Myocyte (in vitro differentiated cells): ENCODE data around the gene CNTN6. TPM values are rescaled to one million over a fixed set of nuclear protein-coding genes. Genes with fewer than 3 reads are reported as not detected.

Experiments used
- DNase-seq: peaks from one replicate; pipeline ENCODE4 v3.0.0-alpha.2; 2012; ENCODE audit warnings: low read depth
- polyA plus RNA-seq: library from polyadenylated mRNA; unstranded; fragments of >200 nt; gene quantifications from one replicate; pipeline ENCODE4 v1.2.1, GENCODE V29; 2012; ENCODE audit warnings: missing spikeins
- total RNA-seq: library from RNA; depleted of rRNA; stranded (reverse); fragments of >200 nt; gene quantifications from 2 replicates; pipeline ENCODE4 v1.2.3, GENCODE V29; 2014

The CNTN6 gene
- not detected in 2 replicates for total RNA-seq
- not detected for polyA plus RNA-seq

GRCh38 chr3:1092771-1093170, at the start of gene CNTN6:
CNTN6 (plus strand) TSS chr3:1093024; CDS start chr3:1148009, 54,985 bp downstream.
- no peak for DNase-seq

- no peak for DNase-seq
Observed at GRCh38 chr3:1048558-1048957, 44.3 kb upstream of the CNTN6 start.

DNA sequence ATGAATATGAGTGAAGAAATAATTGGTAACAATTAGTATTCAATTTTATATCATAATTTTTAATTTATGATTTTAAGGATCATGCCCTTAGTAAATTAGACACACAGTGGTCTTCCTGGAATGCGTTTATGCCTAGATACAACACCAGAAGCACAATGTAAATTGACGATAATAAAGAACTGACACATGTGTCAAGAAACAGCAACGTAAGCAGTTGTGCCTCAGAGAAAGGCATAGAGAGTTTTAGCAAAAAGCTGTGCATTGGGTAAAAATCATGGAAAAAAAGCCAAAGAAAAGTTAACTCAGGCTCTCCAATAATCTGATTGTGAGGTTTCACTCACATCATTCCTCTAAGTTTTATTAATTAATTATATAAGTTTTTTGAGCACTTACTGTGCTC, 37.0 kb upstream of the CNTN6 start:
- no peak for DNase-seq

DNA sequence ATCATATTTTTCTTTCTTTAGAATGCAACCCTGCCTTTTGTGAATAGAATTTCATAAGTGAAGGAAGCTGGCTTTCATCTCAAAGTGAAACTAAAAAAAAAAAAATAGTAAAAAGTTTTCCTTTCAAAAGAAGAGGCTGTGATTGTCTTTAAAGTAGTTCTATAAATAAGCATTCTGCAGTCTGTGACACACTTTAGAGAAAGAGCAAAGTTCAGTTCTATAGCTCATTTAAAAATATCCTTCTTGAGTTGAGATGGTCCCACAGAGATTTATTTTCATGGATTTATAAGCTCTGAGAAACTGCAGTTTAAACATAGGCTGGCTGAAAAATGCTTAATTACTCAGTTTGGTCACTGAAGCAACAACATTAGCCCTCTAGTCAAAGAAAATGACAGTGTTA, 36.1 kb upstream of the CNTN6 start:
- DNase-seq, result no peak

DNA sequence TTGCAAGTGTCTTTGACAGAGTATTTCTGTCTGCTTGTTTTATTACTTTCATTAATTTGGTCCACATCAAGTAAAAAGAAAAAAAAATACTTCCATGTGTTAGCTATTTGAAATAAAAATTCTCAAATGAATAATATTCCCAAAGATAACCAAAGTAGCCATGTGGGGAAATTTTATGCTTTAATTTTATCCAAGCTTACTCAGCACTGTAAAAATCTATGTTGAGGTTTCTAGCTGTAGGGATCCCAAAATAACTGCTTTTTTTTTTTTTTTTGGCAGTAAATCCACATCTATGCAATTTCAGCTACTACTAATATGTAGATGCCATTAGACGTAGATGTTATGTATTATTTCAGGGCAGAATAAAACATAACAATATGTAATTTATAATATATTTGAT, 35.4 kb upstream of the CNTN6 start:
- no peak for DNase-seq

- no peak for DNase-seq
Observed at GRCh38 chr3:1068985-1069384, 23.8 kb upstream of the CNTN6 start.

DNA sequence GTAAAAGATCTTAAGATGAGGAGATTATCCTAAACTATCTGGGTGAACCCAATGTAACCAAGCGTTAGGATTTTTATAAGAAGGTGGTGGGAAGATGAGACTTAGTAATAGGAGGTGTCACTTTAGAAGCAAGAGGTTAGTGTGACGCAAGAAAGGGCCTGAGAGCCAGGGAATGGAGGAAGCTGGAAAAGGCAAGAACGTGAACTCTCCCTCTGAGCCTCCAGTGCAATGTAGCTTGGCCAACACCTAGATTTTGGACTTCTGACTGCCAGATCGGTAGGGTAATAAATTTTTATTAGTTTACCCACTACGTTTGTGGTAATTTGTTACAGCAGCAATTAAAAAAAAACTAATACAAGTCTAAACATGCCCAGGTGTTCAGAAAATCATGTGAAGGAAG, 20.8 kb upstream of the CNTN6 start:
- DNase-seq, result no peak

- no peak for DNase-seq
Observed at GRCh38 chr3:1079662-1080061, 13.2 kb upstream of the CNTN6 start.

DNA sequence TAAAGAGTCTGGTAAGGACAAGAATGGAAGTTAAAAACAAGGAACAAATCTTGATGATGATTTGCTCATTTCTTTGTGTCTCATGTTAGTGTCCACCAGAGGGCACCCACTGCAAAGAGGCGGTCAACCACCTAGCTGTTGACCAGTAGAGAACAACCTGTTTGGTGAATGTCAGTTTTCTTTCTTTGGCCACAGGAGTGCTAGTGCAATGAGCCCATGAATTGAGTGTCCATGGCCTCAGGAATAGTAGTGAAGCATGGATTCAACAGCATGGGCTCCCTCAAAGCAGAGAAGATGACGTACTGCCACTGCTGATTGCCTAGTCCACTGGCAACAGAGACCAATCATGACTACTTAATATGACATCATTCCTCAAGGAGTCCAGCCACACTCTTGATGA, 10.7 kb upstream of the CNTN6 start:
- no peak for DNase-seq

GRCh38 chr3:1087066-1087560, 5.7 kb upstream of the CNTN6 start:
- peak; percentile 3 for DNase-seq

- DNase-seq, result no peak
Observed at GRCh38 chr3:1088503-1088902, 4.3 kb upstream of the CNTN6 start.

GRCh38 chr3:1091286-1091685, 1.5 kb upstream of the CNTN6 start:
- DNase-seq, result no peak

DNA sequence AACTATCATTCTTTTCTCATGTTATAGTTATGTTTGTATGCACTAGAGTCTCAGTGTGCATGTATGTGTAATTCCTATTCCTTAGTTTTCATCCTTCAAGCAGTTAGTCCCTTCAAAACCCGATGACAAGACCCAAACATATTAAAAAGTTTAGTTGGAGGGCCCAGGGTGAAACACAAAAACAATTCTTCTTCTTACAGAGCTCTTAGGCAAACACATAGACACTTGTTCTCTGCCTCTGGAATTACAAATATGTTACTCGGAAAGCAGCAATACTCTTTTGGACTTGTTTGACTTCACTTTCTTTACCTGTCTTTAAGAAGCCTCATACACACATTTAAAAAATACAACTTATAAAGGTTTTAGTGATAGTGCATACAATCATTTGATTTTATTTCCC, 763 bp upstream of the CNTN6 start:
- DNase-seq, result no peak

DNA sequence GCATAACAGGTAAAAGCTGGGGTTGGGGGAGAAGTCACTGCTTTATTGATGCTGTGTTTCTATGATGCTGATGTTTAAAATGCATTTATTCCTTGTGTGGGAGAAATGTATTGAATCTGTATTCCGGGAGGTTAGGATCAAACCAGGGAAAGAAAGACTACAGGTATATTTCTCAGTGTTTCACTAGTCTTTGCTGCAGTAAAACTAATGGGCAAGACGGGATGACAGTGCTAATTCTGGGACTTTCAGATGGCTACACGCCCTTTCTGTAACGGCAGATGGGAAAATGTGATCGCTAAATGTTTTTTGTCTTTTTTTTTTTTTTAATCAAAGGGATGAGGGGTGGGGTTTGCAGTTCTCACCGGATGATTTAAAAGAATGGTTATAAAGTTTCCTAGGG, 393 bp downstream of the CNTN6 start:
- DNase-seq, result no peak

DNA sequence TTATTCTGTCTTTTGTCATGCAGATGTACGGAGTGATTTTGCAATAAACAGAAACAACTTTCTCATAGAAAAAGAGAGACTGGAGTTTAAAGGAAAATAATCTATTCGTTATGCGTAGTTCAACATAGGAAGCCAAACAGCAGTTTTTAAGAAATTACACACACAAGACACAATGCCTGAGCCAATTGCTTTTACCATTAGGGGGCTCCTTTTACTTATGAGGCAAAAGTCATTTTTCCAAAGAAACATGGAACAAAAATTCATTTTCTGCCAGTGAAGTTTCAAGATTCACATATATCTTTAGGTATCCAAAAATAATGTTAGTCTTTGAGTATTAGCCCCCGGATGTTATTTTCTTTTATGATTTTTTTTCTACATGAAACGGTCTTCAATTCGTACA, 10.7 kb downstream of the CNTN6 start:
- no peak for DNase-seq

DNA sequence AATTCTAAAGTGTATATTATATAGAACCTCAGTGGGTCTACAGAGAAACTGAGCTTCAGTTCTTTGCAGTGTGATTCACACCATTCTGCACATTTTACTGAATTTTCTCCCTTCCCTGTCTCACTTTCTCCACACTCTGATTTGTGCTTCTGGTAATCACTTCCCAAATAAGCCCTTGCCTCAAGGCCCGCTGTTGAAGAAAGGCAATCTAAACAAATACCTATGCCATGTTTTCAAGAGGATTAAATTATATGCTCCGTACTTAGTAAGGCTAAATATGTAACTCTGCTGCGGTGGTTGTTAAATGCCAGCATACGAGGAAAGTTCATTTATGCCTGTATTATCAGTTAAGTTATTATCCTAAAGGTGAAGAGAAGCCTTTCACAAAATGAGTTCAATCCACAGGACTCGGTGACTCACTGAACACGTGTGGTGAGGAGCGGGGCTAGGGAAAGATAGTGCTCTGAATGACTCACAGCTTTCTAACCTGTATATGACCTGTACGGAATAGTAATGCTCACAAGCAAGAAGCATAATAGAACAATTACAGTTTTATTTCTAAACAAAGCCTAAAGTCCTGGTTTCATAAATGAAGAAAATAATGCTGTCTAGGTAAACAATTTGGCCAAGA, 25.1 kb downstream of the CNTN6 start:
- no peak for DNase-seq

DNA sequence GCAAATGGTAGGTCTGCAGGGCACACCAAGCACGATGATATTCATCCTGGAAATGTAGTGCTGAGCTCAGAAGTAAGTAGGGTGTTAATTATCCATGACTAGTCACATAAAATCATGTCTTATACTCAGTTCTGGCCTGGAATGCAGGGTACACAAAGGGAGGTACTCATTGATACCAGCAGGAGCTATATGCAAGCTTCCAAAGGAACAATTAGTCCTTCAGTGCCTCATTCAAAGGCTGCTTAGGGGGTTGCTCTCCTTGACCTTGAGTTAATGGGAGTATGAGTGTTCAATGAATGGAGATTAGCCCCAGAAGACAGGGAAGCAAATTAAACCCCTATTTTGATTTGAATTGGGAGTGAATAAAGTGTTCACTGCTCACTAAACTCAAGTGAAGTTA, 38.3 kb downstream of the CNTN6 start:
- no peak for DNase-seq

- DNase-seq, result no peak
Observed at GRCh38 chr3:1135194-1135593, 42.4 kb downstream of the CNTN6 start.

DNA sequence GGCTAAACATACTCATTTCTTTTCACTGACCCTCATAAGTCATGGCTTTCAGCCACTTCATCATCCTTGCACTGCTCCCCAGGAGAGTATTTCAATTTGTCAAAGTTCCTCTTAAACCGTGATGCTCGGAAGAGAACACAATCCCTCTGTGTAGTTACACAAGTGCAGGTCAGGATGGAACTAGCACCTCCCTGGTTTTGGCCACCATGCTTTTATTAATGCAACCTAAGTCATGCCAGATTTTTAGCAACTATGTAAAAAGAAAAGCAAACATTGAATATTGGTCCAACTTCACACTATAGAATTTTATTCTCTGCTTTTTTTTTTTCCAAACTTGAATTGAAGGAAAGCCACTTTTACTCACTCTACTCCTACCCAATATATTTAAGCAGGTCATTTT, 45.2 kb downstream of the CNTN6 start:
- DNase-seq, result no peak

- no peak for DNase-seq
Observed at GRCh38 chr3:1139071-1139470, 46.2 kb downstream of the CNTN6 start.

- DNase-seq, result no peak
Observed at GRCh38 chr3:1147326-1147725, 54.5 kb downstream of the CNTN6 start.

DNA sequence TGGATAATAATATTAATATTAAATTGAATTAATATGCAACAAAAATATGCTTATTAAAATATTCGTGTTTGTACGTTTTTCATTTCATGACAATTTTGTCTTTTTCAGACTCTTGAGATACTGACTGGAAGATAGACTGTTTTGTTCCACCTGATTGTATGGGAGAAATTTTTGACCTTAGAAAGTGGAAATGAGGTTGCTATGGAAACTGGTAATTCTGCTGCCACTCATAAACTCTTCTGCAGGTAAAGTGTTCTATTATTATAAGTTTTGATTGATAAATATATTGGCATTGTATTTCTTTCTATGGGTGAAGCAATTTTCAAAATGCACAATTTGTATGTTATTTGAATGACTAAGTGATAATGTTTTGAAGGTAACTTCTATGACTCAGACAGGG, 55.0 kb downstream of the CNTN6 start:
- no peak for DNase-seq

- DNase-seq, result no peak
Observed at GRCh38 chr3:1164101-1164500, 71.3 kb downstream of the CNTN6 start.

DNA sequence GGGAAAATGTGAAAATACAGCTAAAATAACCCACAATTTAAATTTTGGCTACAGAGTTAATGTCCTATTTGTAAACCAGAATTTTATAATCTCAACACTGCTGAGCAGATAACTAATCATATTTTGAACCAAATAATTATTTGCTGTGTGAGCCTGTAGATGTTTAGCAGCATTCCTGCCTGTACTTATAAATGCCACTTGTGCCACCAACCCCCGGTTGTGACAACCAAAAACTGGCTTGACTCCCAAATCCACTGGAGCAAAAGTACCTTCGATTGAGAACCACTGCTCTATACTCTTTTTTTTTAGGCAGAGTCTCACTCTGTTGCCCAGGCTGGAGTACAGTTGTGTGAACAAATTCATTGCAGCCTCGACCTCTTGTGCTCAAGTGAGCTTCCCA, 78.5 kb downstream of the CNTN6 start:
- DNase-seq, result no peak
